Breast epithelium (tissue), 3 donors: ENCODE results near the gene HEXIM2.

Experiments used
- POLR2A ChIP-seq: fragments of 450-650 bp; IDR thresholded peaks from one replicate; pipeline ENCODE4 v1.6.1; 2016; ENCODE audit warnings: antibody characterized with exemption, mild to moderate bottlenecking, moderate library complexity
- POLR2AphosphoS5 ChIP-seq, 3 donors: sonication (generic); formaldehyde crosslinking; IDR thresholded peaks; one replicate each; pipeline ENCODE4 v1.6.1; 2017; ENCODE audit warnings: antibody characterized with exemption in 3 of 3
- TF ChIP-seq, protein P1 (sequence below), 3 donors: fragments of 450-650 bp; IDR thresholded peaks; one replicate each; pipeline ENCODE4 v1.5.1; 2016 to 2017; ENCODE audit warnings: antibody characterized with exemption in 3 of 3, mild to moderate bottlenecking in 3 of 3, moderate library complexity in 3 of 3

DNA sequence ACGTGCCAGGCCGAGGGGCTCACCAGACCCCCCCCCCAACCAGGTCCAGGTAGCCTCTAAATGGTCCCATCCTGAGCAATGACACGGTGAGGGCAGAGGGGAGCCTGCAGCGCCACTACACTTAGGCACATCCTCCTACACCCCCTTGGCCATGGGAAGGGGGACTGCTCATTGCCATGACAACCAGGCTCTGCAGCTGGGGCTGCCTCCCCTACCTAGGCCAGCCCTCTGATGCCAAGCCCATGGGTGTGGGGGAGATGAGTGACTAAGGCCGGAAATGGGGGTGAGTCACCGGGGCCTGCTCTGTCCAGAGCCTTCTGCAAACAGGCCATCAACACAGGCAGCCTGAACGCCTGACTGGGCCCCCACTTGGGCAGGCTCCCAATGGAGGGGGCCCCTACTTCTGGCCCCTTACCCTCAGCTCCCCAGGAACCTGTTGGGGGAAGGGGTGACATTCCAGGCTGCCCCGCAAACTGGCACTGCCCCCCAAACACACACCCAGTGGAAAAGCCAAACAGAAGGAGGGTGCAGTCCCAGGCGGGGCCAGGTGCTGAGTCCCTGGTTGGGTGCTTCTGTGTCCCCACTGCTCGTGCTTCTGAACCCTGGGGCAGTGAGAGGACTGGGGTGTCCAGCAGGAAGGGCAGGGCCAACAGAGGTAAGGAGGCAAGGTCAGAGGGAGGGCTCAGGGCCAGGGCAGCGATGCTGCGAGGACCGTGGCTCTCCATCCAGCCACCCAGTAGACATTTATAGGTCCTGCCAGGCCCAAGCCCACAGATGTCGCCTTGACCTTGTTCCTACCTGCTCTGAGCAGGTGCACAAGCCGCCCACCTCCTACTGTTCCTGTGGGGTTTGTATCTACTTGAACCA lies 37.5 kb upstream of the HEXIM2 start:
- TF ChIP-seq, protein P1, sequence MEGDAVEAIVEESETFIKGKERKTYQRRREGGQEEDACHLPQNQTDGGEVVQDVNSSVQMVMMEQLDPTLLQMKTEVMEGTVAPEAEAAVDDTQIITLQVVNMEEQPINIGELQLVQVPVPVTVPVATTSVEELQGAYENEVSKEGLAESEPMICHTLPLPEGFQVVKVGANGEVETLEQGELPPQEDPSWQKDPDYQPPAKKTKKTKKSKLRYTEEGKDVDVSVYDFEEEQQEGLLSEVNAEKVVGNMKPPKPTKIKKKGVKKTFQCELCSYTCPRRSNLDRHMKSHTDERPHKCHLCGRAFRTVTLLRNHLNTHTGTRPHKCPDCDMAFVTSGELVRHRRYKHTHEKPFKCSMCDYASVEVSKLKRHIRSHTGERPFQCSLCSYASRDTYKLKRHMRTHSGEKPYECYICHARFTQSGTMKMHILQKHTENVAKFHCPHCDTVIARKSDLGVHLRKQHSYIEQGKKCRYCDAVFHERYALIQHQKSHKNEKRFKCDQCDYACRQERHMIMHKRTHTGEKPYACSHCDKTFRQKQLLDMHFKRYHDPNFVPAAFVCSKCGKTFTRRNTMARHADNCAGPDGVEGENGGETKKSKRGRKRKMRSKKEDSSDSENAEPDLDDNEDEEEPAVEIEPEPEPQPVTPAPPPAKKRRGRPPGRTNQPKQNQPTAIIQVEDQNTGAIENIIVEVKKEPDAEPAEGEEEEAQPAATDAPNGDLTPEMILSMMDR (IDR thresholded peaks at IDR 0.05), result no peak
- TF ChIP-seq POLR2A (no peak), POLR2AphosphoS5 (IDR thresholded peaks at IDR 0.05) (no peak)
